NK-92 (cell line): Measurements from ENCODE around the gene SORBS1.

ENCODE experiments used
- DNase-seq: peaks from one replicate; lab custom pipeline; 2025; ENCODE audit not compliant: unreplicated experiment; lab: John Stamatoyannopoulos, UW

The SORBS1 gene

GRCh38 chr10:95416270-95416669 is 144.9 kb downstream of the SORBS1 start:
- DNase-seq, result no peak

- DNase-seq, result no peak
Observed at GRCh38 chr10:95415621-95416031, 145.5 kb downstream of the SORBS1 start.

- DNase-seq, result no peak
Observed at GRCh38 chr10:95414844-95415485, 146.2 kb downstream of the SORBS1 start.

GRCh38 chr10:95414016-95414830 is 146.9 kb downstream of the SORBS1 start:
- no peak for DNase-seq

- DNase-seq, result no peak
Observed at GRCh38 chr10:95413588-95413987, 147.6 kb downstream of the SORBS1 start.

DNA sequence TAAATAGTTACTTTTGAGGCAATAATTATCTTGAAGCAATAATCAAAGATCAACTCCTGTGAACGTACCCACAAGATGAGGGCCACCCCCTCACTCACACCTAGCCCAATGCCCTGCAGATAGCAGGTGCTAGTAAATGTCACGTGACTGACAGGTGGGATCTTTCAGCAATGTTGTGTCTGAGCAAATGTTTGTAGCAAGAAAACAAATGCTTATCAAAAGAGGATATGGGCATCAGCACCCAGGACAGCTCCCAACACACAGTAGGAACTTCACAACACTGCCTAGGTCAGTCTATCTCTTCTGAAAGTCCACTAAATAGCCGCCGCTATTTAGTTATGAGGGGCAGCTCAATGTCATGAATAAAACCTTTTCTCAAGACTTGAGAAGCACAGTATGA is 149.5 kb downstream of the SORBS1 start:
- no peak for DNase-seq

GRCh38 chr10:95408983-95409873 is 151.9 kb downstream of the SORBS1 start:
- no peak for DNase-seq

- no peak for DNase-seq
Observed at GRCh38 chr10:95408148-95408960, 152.8 kb downstream of the SORBS1 start.

DNA sequence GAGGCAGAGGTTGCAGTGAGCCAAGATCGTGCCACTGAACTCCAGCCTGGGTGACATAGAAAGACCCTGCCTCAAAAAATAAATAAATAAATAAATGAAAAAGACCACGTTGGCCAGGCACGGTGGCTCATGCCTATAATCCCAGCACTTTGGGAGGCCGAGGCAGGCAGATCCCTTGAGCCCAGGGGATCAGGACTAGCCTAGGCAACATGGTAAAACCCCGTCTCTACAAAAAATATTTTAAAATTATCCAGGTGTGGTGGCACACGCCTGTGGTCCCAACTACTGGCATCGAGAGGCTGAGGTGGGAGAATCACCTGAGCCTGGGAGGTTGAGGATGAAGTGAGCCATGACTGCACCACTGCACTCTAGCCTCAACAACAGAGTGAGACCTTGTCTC is 153.6 kb downstream of the SORBS1 start:
- DNase-seq, result no peak

DNA sequence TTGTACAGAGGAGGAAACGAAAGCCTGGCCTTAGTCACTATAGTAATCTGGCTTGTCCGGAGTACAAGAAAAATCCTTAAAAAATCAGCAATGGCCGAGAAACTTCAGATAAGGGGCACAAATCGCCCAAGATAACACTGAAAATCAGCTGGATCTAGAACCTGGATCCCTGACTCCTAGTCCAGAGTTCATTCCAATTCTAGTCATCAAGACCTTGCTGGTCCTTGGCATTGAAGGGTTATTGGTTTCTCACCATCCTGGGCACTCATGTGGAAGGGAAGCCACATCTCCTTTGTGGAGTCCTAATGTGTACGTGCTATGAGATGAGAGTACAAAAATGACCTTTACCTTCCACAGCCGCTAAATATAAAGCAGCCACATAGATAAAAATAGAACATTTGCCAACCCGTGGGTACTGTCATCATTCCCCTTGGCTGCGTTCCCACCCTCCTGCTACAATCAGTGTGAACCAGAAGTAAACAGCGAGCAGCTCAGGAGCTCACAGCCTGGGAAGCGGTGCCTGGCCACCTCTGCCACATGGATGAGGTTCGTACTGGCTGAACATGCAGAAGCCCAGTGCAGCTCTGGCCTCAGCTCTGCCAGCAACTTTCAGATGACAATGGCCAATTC is 154.4 kb downstream of the SORBS1 start:
- DNase-seq, result no peak

- DNase-seq, result no peak
Observed at GRCh38 chr10:95405655-95406054, 155.5 kb downstream of the SORBS1 start.

DNA sequence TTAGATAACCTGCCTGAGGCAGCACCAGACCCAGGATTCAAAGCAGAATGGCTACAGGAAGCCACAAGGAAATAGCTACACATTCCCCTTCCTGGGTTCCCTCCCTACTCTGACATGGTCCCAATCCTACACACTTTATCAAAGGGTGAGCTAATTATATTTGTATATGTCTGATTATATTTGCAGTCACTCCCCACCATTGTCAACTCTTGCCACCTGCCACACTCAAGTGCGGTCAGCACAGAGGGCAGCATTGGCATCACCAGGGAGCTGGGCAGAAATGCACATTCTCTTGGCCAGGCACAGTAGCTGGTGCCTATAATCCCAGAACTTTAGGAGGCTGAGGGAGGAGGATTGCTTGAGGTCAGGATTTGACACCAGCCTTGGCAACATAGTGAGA is 156.3 kb downstream of the SORBS1 start:
- no peak for DNase-seq

GRCh38 chr10:95404462-95404858 is 156.7 kb downstream of the SORBS1 start:
- no peak for DNase-seq

- DNase-seq, result no peak
Observed at GRCh38 chr10:95403700-95404461, 157.3 kb downstream of the SORBS1 start.

DNA sequence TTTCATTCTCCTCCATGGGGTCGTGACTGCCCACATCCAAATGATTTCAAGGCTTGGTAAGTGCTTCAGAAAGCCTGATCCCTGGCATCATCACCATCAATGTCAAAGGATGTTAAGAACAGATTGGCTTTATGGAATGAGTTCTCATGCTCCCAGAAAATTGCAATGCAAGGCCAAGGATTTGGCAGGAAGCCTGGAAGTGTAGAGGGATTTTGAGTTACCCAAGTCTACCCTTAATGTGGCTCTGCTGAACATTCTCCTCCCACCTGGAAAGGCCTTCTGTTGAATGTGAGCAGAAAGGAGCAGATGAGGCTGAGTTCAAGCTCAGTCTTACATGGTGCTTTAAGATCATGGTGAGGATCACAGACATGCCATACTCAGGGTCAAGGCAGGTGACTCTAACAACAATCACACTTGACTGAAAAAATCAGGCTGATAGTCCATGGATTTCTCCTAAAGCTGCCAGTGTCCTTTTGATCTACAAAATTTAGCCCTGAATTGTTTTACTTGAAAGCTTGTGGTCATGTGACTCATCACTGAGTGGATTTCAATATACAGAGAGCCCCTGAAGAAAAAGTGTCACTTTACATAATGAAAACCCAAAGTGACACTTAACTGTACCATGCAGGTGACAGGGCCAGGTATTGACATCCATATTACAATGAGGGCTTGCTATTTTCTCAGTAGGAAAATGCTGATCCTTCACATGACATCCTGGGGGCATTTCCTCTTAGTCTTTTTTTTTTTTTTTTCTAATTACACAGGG is 159.3 kb downstream of the SORBS1 start:
- no peak for DNase-seq

DNA sequence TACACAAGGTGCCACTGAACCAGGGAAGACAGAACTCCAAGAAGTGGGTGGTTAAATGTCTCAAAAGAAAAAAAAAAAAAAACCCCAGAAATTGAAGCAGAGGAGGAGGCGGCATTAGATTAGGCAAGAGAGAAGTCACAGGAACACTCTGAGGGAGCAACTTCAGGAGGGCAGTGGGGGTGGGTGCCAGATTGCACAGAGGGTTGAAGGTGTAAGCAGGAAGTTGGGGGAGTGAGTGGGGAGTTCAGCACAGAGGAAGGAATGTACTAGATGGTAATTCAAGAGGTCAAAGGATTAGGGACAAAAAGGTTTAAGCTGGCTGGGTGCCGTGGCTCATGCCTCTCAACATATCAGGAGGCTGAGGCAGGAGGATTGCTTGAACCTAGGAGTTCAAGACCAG is 160.4 kb downstream of the SORBS1 start:
- DNase-seq, result no peak

DNA sequence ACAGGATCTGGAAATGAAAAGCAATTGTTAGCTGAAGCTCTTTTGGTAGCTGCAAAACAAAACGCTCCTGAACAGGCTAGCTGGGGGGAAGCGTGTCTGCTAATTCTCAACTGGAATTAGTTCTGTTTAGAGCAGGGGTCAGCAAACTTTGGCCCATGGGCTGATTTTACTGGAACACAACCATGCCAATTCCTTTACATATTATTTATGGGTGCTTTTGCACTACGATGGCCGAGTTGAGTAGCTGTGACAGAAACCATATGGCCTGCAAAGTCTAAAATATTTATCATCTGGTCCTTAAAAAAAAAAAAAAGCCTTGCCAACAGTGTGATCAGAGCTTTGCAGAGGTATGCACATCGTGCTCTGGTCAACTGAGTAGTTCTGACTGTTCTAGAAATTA is 162.0 kb downstream of the SORBS1 start:
- DNase-seq, result no peak

GRCh38 chr10:95397747-95398146 is 163.4 kb downstream of the SORBS1 start:
- no peak for DNase-seq

DNA sequence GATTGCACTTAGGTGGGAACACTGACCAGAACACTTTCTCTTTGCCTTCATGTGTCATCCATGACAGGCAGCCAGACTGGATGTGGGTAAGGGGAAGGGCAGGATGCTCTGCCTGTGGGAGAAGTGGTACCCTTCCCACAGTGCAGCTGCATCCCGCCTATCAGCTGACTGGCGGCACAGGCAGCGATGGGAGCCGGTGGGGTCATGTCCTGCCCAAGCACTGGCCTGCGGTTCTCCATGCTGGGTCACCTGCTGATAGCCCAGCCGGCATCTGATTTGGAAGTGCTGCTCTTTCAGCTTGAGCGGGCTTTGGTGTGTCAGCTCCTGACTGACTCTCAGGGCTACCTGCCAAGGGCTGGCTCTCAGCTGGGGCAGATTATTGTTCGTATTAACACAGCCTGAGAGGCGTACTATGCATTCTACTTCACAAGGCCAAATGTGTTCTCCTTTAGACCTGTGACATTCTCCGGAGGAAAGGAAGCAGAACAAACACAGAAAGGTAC is 165.2 kb downstream of the SORBS1 start:
- DNase-seq, result no peak
